ENCODE measurements around the gene RFPL3. TPM values are rescaled to one million over a fixed set of nuclear protein-coding genes. Genes with fewer than 3 reads are reported as not detected.

The RFPL3 gene
- total RNA-seq, 1 experiment from 2014 or later: not detected

DNA sequence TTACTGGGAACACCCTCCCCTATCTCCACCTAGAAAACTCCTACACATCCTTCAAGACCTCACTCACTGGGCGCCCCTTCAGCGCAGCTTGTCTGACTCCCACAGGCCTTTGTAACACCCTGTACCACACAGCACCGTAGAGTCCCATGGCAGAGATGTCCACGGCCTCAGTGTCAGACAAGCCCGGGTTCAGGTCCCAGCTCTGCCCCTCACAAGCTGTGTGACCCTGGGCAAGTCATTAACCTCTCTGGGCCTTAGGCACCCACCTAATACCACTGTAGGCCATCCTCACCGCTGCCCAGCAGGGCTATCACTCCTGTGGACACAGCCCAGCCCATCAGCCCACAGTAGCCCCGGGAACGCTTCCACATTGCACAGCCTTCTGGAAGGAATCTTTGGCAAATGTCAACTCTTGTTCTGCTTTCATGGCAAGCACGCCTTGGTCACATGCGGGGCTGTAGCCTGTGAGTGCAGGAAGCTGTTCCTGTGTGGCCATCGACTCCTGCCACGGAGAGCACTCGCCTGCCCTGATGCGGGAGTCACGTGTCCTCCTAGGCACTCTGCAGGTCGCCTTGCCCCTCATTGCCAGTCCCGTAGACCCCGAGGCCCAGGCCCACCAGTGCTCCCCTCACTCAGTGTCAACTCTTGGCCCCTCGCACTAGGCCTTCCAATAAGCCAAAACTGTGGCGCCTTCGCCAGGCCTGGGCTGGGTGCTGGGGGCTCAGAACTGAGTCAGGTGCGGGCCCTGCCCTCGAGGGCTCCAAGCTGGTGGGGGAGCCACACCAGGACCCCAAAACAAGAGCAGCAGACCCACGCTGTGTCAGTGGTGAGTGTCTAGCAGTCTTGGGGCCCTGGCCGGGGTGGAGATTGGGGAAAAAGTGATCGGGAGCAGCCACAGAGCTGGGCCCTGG, 32.9 kb upstream of the RFPL3 start:
- no peaks in the 10 kb centered on the region for H3K27me3 ChIP-seq (ENCODE audit: control insufficient read depth, insufficient read depth, low read length)
- H3K4me3 ChIP-seq (ENCODE audit: low read depth in 2 of 2, low read length in 2 of 2): no peak overlapping the region
- in situ Hi-C loops (cut with HindIII; ENCODE audit: low pct_unique_long_range_greater_than_20kb, low sequenced_read_pairs): no loop called here
- no peak overlapping the region for H3K27ac ChIP-seq (ENCODE audit: low read length)
- POLR2A ChIA-PET: no interaction called here
- TF ChIP-seq TCF7L2 (IDR thresholded peaks at IDR 0.05; ENCODE audit: low read depth, low read length): no peak
- DNase-seq (ENCODE audit: low read depth, low spot score) (no peak), ATAC-seq (no peak)
- CTCF ChIA-PET: no interaction called here
- H3K4me1 ChIP-seq (ENCODE audit: control insufficient read depth, insufficient read depth, low read length): no peaks in the 10 kb centered on the region
- BruUV-seq (replicated peaks): no TSS peak
- no peaks in the 10 kb centered on the region for H3K9me3 ChIP-seq (ENCODE audit: control insufficient read depth, insufficient read depth, low read depth, low read length)
- H3K36me3 ChIP-seq (ENCODE audit: control insufficient read depth, insufficient read depth, low read length): no peaks in the 10 kb centered on the region
- intact Hi-C loops (cut with micrococcal nuclease; ENCODE audit: unreplicated experiment): no loop called here

DNA sequence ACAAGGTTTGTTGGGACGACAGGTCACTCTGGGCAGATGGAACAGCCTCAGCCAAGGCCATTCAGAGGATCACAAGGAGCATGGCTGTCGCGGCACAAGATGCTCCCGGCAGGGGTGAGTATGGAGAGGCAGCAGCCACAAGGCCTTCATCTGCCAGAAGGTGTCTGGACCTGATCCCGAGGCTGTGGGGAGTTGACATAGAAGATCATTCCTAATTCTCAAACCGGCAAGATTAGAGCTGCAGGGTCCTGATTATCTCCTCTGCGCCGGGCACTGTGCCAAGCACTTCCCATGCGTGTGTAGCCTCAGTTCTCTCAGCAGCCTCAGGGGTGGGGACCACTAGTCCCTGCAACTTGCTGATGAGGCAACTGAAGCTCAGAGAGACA, 32.3 kb upstream of the RFPL3 start:
- Histone ChIP-seq H3K4me3 (ENCODE audit: low read depth in 2 of 2, low read length in 2 of 2) (no peak overlapping the region), H3K27me3 (ENCODE audit: control insufficient read depth, insufficient read depth, low read length) (no peaks in the 10 kb centered on the region), H3K27ac (ENCODE audit: low read length) (no peak overlapping the region), H3K4me1 (ENCODE audit: control insufficient read depth, insufficient read depth, low read length) (no peaks in the 10 kb centered on the region), H3K36me3 (ENCODE audit: control insufficient read depth, insufficient read depth, low read length) (no peaks in the 10 kb centered on the region), H3K9me3 (ENCODE audit: control insufficient read depth, insufficient read depth, low read depth, low read length) (no peaks in the 10 kb centered on the region)
- ChIA-PET CTCF (interaction anchor here (0.5 kb wide), 1 partner anchor 54 kb away, joined by 4 read pairs; no protein-coding TSS in a partner anchor), POLR2A (no interaction called here)
- intact Hi-C loops (cut with micrococcal nuclease; ENCODE audit: unreplicated experiment): no loop called here
- DNase-seq (ENCODE audit: low read depth, low spot score) (no peak), ATAC-seq (no peak)
- no TSS peak for BruUV-seq (replicated peaks)
- TF ChIP-seq TCF7L2 (IDR thresholded peaks at IDR 0.05; ENCODE audit: low read depth, low read length): no peak
- TF ChIP-seq POLR2AphosphoS5 (IDR thresholded peaks at IDR 0.05; ENCODE audit: low read depth, low read length): no peak
- no peak for TF ChIP-seq SIN3A (IDR thresholded peaks at IDR 0.05; ENCODE audit: borderline replicate concordance, insufficient read depth, low read depth, low read length)
- TF ChIP-seq, protein P1, sequence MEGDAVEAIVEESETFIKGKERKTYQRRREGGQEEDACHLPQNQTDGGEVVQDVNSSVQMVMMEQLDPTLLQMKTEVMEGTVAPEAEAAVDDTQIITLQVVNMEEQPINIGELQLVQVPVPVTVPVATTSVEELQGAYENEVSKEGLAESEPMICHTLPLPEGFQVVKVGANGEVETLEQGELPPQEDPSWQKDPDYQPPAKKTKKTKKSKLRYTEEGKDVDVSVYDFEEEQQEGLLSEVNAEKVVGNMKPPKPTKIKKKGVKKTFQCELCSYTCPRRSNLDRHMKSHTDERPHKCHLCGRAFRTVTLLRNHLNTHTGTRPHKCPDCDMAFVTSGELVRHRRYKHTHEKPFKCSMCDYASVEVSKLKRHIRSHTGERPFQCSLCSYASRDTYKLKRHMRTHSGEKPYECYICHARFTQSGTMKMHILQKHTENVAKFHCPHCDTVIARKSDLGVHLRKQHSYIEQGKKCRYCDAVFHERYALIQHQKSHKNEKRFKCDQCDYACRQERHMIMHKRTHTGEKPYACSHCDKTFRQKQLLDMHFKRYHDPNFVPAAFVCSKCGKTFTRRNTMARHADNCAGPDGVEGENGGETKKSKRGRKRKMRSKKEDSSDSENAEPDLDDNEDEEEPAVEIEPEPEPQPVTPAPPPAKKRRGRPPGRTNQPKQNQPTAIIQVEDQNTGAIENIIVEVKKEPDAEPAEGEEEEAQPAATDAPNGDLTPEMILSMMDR (IDR thresholded peaks at IDR 0.05): no peak
- TF ChIP-seq, protein P2, sequence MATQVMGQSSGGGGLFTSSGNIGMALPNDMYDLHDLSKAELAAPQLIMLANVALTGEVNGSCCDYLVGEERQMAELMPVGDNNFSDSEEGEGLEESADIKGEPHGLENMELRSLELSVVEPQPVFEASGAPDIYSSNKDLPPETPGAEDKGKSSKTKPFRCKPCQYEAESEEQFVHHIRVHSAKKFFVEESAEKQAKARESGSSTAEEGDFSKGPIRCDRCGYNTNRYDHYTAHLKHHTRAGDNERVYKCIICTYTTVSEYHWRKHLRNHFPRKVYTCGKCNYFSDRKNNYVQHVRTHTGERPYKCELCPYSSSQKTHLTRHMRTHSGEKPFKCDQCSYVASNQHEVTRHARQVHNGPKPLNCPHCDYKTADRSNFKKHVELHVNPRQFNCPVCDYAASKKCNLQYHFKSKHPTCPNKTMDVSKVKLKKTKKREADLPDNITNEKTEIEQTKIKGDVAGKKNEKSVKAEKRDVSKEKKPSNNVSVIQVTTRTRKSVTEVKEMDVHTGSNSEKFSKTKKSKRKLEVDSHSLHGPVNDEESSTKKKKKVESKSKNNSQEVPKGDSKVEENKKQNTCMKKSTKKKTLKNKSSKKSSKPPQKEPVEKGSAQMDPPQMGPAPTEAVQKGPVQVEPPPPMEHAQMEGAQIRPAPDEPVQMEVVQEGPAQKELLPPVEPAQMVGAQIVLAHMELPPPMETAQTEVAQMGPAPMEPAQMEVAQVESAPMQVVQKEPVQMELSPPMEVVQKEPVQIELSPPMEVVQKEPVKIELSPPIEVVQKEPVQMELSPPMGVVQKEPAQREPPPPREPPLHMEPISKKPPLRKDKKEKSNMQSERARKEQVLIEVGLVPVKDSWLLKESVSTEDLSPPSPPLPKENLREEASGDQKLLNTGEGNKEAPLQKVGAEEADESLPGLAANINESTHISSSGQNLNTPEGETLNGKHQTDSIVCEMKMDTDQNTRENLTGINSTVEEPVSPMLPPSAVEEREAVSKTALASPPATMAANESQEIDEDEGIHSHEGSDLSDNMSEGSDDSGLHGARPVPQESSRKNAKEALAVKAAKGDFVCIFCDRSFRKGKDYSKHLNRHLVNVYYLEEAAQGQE (IDR thresholded peaks at IDR 0.05; ENCODE audit: insufficient read depth in 1 of 2, low read depth in 2 of 2, low read length in 1 of 2): no peak
- in situ Hi-C loops (cut with HindIII; ENCODE audit: low pct_unique_long_range_greater_than_20kb, low sequenced_read_pairs): no loop called here

DNA sequence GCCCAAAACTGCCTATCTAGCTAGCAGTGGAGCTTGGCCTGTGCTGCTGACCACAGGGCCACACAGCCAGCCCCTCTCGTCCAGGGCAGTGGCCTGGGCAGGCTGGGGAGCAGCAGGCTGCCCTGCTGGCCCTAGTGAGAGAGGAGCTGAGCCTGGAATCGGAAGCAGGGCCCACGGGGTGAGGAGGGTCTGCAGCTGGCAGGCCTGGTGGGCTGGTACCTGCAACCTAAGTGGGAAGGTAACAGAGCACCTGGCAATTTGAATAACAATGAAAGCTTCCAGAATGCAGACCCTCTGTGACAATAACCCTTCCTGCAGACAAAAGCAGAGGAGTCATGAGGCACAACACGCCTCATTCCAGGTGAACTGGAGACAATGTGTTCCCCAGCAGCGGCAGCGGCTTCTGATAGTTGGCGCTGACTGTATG, 31.8 kb upstream of the RFPL3 start:
- no TSS peak for BruUV-seq (replicated peaks)
- H3K4me1 ChIP-seq (ENCODE audit: control insufficient read depth, insufficient read depth, low read length): no peaks in the 10 kb centered on the region
- H3K27me3 ChIP-seq (ENCODE audit: control insufficient read depth, insufficient read depth, low read length): no peaks in the 10 kb centered on the region
- POLR2A ChIA-PET: no interaction called here
- no peak overlapping the region for H3K27ac ChIP-seq (ENCODE audit: low read length)
- intact Hi-C loops (cut with micrococcal nuclease; ENCODE audit: unreplicated experiment) (no loop called here), in situ Hi-C loops (cut with HindIII; ENCODE audit: low pct_unique_long_range_greater_than_20kb, low sequenced_read_pairs) (no loop called here)
- ATAC-seq (no peak), DNase-seq (ENCODE audit: low read depth, low spot score) (no peak)
- no peaks in the 10 kb centered on the region for H3K9me3 ChIP-seq (ENCODE audit: control insufficient read depth, insufficient read depth, low read depth, low read length)
- no peak overlapping the region for H3K4me3 ChIP-seq (ENCODE audit: low read depth in 2 of 2, low read length in 2 of 2)
- no peaks in the 10 kb centered on the region for H3K36me3 ChIP-seq (ENCODE audit: control insufficient read depth, insufficient read depth, low read length)
- CTCF ChIA-PET: interaction anchor here (0.5 kb wide), 1 partner anchor 53 kb away, joined by 4 read pairs; no protein-coding TSS in a partner anchor
- no peak for TF ChIP-seq TCF7L2 (IDR thresholded peaks at IDR 0.05; ENCODE audit: low read depth, low read length)
- TF ChIP-seq, protein P2 (IDR thresholded peaks at IDR 0.05; ENCODE audit: insufficient read depth in 1 of 2, low read depth in 2 of 2, low read length in 1 of 2): no peak
- no peak for TF ChIP-seq POLR2AphosphoS5 (IDR thresholded peaks at IDR 0.05; ENCODE audit: low read depth, low read length)
- TF ChIP-seq, protein P1 (IDR thresholded peaks at IDR 0.05): no peak
- TF ChIP-seq SIN3A (IDR thresholded peaks at IDR 0.05; ENCODE audit: borderline replicate concordance, insufficient read depth, low read depth, low read length): no peak
